Activated CD4-positive, alpha-beta T cell treated with anti-CD3 and anti-CD28 coated beads, Interleukin-2, amount 50 U/mL, for 1 hour (primary cell): ENCODE data around the gene CBLN1.

Experiments used
- DNase-seq: peaks from one replicate; pipeline ENCODE4 v3.0.0-alpha.2; 2020

CBLN1 gene

DNA sequence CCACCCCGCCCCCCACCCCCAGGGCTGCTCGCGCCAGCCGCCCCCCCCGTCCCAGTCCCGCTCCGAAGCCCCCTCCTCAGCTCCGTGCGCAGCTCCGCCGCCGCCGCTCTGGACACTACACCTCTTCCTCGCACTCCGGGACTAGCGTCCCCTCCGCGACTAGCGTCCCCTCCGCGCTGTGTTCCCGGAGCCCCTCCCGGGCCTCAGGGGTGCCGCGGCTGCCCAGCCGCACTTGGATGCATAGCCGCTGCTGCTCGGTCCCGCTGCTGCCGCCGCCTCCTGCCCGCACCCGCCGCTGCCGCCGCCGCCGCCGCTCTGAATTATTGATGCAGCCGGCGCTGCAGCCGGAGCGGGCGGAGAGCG, at the start of gene CBLN1:
Gene CBLN1, minus strand, starts transcription at position 359 of the 363 bp plus-strand sequence. CDS start 373 bp downstream, outside the sequence.
- DNase-seq = no peak

DNA sequence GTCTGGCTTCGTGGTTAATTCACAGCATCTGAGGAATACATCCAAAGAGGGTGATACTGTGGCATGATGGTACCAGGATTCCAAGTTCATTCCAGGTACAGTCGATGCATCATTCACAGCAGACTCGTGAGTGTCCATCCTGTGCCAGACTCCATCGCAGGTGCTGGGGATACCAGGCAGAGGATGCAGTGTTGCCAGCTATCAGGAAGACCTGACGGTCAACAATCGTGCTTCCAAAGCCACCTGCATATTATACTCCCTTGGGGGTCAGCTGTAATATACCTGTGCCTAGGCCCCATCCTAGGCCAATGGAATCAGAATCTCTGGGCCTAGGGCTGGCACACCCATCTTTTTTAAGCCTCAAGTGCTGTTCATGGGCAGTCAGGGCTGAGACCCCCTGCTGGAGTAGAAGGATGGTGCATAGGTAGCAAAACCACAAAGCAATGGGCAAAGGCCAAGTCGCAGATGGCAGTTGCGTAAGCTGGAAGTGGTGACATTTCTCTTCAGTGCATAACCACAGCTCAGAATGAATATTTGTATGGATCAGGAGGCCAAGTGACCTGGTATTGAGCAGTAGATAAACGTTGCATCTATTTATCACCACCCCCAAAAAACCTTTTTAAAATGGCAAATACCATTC, 49.0 kb upstream of the CBLN1 start:
- no peak for DNase-seq

DNA sequence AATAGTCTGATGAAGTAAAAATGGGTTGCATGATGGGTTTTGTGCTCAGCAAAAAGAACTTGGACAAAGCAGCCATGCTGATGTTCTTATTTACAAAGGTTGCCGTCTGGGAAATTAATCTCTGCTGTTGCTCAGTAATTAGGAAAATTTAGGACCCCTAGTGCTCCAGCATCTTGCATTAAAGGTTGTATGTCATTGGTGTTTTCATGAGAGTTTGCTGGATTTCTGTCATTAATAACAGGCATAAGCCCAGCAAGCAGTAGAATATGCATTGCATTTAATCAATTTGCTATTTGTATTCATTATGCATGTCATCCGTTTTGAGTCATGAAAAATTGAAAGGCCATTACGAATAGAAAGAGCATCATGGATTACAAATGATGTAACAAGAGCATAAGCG, 46.7 kb upstream of the CBLN1 start:
- DNase-seq = no peak

DNA sequence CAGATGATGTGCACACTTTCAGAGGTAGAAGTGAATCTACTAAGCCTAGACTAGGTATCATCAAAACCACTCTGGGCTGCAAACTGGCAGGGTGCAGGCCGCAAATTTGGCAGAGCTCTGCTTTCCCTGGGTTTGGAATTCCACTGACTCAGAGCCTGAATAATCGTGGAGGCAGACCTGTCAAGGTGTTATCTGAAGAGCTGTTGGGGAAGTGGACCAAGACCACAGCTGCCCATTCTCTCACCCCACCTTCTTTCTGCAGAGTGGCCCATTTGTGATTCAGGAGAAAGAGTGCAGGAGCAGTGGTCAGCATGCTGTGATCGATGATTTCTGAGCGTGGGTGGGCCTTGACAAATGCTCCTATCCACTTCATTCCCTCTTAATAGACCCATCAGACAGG, 45.8 kb upstream of the CBLN1 start:
- no peak for DNase-seq

DNA sequence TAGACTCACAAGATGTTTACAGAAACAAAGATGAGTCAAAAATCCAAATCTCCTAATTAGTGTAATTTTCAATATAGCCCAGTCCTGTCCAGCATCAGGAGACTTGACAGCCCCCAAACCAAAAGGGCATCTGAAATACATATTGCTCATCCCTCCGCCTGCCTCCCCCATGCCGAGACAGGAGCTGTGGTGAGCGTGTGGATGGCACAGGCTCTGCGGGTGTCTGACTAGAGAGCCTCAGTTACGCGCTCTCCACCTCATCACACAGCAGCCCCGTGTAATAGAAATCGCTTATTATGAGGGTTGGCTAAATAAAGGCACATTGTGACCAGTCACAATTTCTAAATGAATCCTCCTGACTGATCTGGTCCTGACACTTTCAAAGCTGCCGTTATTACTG, 43.1 kb upstream of the CBLN1 start:
- no peak for DNase-seq

DNA sequence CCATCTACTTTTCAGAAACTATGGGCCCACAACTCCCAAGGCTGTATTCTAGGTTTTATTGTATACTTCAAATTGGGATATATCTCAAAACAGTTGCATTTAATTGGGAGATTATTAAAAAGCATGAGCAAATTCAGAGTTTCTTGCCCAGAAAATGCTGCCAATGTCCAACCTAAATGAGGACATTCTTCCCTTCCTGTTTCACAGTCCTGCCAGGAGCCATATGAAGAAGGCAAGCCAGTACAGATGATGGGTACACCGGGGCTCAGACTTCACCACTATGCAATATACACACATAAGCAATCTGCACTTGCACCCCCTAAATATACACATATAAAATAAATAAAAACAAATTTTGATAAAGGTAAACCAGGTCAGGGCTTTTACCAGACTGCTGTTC, 34.0 kb upstream of the CBLN1 start:
- no peak for DNase-seq

DNA sequence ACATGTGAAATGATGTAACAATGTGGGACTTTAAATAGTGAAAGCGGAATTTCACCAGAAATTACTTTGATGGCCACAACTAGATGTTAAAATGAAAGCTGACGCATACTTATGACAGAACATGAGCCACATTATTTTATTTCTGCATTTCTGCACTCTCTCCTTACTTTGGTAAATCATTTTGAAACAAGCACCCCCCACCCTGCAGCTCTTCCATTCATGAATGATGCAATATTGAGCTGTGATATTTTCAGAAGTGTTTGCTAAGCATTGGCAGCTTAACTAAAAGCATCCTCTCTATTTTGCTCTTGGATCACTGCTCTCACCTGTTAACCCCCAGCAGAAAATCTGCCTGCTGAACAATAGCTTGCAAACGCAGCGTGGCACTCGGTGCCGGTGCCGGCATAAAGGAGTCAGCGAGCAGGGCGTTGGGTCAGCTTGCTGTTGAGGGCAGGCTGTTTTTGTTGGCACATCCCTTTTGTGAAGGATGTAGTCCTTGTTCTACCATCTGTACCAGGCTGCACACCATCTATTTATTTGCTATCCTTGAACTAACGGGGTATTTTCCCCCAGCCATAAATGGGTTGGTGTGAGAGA, 30.8 kb upstream of the CBLN1 start:
- DNase-seq = no peak

DNA sequence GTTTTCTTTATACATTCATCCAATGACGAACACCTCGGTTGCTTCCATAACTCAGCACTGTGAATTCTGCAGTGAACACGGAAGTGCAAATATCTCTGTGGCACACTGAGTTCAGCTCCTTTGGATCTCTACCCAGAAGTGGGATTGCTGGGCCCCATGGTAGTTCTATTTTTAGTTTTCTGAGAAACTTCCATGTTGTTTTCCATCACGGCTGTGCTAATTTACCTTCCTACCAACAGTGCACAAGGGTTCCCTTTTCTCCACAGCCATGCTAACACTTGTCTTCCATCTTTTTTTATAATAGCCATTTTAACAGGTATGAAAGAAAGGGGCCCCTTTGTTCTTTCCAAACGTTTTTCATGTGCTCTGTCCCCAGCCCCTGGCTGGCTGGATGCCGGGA, 30.2 kb upstream of the CBLN1 start:
- no peak for DNase-seq

DNA sequence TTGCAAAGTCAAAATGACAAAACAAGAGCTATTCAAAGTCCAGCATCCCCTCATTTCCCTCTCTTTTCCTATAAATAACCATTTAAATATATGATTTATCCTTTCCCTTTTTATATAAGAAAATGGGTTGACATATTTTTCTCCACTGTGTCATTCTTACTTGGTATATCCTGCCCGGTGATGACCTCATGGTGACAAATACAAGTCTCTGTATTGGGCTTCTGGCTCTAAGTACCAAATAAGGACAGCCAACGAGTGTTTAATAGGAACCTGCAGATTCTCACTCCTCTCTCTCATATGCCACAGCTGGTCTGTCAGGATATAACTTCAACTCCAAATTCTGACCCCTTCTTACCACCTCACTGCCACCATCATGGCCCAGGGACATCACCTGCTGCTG, 25.5 kb upstream of the CBLN1 start:
- DNase-seq = no peak

DNA sequence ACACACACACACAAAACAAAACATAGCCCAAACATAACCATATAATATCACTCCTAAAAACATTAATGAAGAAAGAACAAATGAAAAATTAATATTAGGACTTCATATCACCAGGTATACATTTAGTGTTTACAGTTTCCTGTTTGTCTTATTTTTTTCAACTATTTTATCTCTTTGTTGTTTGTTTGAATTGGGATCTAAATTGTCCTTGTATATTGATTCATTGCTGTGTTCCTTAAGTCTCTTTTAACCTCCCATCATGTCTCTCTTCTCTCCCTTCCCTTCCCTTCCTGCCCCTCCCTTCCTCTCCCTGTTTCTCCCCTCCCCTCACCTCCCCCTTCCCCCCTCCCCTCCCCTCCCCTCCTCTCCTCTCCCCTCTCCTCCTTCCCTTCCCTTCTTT, 23.8 kb upstream of the CBLN1 start:
- DNase-seq = no peak

DNA sequence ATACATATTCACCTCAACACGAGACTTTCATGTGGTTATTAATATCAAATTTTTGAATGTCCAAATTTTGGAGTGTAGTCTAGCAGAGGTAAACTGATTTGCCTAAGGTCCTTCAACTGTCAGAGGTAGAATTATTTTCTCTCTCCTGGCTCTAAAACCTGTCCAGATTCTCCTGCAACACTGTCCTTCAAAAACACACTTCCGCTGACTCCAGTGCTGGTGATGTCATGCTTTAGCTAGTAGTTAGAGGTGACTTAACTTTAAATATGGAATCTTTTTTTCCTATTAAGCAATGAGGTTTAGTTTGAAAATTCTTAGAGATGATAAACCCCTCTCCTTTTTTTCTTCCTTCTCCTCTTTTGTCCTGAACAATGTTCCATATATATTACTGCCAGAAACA, 10.8 kb upstream of the CBLN1 start:
- no peak for DNase-seq

DNA sequence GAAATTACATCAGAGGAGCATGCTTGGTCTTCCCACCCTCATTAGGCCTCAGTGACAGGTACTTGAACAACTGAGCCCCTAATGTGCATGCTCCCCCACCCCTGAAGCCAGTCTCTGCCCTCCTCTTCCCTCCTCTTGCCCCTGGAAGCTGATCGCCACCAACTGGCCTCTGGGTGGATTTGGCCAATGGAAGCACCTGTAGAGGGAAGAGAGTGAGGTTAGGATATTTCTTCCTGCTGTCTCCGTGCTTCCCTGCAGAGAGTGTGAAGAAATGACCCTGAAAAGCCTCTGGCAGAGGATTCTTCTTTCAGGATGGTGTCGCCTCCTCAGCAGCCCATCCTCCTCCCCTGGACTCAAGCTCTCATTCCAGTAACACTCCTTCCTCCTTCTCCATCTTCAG, 5.9 kb upstream of the CBLN1 start:
- no peak for DNase-seq

DNA sequence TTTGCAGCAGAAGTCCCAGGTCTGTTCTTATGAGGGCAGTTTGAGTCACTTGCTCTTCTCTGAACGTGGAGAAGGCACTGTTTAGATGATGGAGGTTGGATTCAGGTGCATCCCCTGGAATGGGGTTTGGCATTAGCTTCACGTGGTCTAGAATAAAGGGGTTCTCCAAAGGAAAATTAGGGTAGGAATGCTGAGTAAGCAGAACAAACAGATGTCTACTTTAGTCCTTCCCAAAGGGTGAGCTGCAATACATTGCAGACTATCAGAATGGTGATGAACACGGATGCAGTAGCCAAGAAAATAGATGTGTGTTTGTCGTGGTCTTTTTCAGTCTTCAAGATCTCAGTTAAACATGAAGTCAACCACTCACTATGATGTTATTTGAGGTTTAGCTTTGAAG, 3.3 kb upstream of the CBLN1 start:
- no peak for DNase-seq

DNA sequence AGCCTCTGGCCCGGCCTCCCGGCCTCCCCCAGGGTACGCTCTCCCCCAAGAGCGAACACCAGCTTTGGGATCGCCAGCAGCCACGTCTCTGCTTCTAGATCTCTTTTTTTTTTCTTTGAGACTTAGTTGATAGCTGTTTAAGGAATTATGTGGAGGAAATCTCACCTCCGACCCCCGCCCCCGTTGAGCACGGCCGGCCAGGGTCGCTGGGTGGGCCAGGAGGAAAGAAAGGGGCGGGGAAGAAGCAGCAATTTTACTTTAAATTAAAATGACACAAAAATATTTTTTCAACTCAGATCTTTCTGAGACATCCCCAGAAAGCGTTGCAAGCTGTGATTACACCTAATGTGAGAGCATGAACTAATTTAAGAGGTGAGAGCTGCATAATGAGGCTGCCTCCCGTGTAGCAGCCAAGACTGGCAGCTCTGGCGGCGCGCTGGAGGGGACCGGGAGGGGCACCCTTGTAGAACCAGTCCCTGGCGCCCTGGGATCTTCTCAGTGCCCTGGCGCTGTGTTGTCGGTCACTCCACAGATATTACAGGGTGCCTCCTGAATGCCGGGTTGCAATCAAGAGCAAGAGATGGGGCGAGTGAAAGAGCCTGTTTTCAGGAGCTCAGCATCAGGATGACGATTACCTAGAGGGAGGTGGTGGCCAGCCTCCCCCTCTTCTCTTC, 1.9 kb upstream of the CBLN1 start:
- DNase-seq = no peak

DNA sequence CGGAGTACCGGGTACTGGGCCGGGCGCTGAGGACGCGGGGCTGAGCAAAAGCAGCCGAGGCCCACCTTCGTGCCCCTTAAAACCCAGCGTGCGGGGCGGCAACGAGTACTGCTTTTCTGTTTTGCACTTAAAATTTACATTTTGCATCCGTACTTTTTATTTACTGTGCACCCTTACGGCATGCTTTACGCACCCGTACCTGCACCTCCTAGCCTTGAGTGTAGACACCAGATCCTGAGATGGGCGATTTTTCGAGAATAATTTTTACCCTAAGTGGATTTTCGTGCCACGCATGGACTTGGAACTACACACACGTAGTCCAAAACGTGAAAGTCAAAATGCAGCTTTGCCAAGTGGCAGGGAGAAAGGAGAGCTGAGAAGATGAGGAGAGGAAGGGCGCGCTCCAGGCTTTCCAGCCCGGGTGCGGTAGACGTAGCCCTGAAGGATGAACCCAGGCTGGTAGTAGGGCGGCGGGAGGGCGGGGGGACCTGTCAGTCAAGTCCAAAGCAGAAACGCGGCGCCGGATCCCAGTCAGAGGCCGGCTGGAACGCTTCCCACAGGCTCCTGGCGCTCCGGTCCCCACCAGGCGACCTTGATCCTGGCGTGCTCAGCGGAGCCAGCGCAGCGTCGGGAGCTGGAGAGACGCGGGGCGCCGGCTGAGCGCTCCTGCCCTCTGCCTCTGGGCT, 1.2 kb upstream of the CBLN1 start:
- no peak for DNase-seq

DNA sequence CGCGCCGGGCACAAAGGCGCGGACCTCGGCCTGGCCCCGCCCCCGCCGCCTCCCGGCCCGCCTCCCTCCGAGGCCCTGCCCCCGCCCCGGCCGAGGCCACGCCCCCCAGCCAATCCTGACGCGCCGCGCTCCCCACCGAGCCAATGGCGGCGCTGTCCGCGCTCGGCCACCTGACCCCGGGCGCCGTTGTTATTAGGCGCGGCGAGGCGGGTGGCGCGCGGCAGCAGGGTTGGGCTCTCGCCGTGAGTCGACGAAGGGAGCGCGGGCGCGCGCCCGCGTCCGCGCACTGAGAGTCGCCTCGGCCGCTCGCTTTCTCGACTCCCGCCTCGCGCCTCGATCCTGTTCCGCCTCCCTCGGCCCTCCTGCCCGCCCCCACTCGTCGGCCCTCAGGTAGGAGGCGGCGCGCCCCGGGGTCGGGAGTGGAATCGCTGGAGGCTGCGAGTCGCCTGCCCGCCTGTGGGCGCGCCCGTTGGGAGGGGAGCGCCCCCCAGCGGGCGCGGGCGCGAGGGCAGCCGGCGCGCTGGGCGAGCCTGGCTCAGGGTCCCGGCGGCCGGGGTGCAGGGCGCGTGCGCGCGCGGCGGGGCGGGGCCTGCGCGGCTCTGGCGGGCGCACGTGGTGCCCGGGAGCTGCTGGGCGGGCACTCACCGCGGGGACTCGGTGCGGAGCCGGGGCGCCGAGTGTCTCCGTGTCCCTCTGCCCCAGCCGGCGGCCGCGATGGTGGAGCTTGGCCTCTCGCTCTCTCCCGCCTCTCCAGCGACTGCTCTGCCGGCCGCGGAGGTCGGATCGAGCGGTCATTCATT, 405 bp upstream of the CBLN1 start:
- no peak for DNase-seq

DNA sequence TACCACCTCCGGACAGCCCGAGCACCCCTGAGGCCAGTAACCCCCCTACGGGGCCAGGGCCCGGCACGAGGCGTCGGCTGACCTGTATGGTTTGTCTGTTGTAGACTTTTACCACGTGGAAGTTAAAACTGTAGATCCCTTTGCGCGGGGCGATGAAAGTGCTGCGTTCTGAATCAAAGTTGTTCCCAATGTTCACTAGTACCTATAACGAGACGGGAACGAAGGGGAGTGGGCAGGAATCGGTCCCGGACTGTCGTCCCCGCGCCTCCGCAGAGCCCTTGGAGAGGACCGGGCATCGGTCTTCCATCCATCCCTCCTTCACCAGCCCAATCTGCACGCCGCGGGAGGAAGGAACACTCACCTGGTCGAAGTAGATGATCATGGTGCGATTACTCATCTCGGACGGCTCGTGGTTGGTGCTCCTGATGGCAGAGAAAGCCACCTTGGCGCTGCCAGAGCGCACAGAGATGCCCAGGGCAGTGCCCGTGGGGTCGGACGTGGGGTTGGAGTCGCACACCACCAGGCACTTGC, 732 bp downstream of the CBLN1 start:
- no peak for DNase-seq

DNA sequence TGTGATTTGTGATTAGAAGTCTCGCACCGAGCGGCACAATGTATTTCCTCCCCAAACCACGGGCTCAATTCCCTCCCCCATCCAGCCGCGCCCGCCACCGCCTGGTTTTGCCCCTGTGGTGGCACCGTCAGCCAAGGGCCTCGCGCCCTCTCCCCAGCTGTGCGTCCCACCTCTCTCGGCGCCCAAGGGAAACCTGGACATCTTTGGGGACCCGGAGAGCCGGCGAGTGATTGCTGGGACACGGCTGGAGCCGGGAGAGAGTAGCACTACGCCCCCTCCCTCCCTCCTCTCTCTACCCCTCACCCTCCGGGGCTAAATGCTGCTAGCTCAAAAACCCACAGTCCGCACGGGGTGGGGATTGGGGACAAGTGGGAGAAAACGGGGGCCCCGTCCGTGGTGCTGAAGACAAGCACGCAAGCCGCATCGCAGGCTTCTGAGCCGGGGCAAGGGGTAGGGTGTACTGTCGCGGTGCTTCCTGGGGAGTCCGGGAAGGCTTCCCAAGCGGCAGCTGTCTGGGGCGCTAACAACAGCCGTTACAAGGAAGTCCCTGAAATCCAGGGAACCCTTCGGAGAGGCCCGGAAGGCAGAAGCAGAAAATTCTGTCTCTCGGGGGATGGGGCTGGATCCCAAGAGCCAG, 1.4 kb downstream of the CBLN1 start:
- DNase-seq = no peak

DNA sequence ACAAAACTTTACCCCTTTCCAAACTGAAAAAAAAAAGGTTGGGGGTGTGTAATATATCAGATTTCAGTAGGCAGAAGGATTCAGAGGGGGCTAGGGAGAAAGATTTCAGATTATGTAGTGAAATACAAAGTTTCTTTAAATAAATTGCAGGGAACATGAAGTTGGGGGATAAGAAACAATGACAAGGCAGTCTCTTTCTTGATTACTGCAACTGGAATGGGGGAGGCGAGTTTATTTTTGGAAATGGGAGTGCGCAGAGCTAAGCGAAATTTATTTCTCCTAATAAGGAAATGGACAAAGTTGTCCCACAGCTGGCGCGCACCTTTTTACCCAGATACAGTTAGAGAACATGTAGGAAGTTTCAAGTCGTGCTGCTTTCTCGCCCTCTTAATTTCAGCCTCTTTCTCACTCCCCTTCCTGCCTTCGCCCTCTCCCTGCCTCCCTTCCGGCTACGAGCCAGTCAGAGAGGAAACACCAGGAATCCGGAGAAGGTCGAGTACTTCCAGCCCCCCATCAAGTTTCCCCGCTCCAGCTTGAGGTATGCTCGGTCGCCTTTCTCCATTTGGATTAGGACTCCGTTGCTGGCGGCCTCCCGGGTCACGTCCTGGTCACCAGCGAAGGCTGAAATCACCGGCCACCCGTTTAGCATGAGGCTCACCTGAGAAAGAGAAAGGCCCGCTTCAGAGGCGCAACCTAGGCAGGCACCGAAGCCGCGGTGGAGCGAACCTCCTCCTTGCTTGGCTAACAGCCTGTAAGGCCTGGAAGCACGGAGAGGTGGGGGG, 2.5 kb downstream of the CBLN1 start:
- DNase-seq = no peak

DNA sequence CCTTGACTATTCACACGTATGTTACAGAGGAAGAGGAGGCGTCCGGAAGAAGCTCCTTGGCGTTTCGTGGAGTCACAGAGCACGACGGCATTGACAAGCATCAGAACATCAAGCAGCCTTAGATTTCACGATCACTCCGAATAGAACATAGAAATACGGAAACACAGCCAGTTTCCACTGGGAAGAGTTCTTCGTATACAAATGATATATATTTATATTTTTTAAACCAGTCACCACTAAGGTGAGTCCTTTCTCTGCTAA, 3.1 kb downstream of the CBLN1 start:
- no peak for DNase-seq

DNA sequence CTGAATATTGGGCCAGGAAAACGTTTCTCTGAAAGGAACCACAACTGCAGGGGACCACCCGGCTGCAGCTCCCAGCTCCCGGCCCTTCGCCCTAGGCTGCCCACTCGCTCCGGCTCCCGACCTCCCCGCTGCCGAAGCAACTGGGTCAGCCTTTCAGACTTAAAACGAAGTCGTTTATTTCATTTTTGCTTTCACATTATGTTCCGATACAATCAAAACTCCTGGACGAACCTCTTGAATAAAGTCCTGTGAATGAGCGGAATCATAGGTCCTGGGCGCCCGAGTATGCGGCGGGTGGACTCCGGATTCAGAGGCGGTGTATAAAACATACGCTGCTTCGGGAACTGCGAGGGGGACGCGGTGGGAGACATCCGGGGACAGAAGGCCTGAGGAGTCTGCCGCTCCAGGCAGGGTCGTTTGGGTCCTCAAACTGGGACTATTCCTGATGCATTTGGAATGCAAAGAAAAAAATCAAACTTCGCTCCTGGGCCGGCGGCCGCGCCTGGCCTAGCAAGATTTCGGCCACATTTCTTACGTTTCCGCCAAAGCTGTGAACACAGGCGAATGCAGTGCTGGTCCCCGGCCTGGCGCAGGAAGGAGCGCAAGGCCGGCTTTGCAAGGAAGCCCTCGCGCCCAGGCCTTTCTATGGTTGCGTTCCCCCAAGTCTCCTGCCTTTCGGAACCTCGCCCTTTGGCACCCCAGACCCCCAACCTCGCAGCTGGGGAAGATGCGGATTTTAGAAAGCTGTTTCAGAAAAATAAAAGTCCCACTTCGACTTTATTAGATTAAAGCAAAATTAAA, 3.7 kb downstream of the CBLN1 start:
- DNase-seq = no peak
